Measurements from ENCODE around the gene ITIH1.
"Not testable (repeated sequence)": the region's sequence is repeated elsewhere in the genome, so short reads cannot be mapped to it uniquely, and the experiment has no call there.

The ITIH1 gene, protein sequence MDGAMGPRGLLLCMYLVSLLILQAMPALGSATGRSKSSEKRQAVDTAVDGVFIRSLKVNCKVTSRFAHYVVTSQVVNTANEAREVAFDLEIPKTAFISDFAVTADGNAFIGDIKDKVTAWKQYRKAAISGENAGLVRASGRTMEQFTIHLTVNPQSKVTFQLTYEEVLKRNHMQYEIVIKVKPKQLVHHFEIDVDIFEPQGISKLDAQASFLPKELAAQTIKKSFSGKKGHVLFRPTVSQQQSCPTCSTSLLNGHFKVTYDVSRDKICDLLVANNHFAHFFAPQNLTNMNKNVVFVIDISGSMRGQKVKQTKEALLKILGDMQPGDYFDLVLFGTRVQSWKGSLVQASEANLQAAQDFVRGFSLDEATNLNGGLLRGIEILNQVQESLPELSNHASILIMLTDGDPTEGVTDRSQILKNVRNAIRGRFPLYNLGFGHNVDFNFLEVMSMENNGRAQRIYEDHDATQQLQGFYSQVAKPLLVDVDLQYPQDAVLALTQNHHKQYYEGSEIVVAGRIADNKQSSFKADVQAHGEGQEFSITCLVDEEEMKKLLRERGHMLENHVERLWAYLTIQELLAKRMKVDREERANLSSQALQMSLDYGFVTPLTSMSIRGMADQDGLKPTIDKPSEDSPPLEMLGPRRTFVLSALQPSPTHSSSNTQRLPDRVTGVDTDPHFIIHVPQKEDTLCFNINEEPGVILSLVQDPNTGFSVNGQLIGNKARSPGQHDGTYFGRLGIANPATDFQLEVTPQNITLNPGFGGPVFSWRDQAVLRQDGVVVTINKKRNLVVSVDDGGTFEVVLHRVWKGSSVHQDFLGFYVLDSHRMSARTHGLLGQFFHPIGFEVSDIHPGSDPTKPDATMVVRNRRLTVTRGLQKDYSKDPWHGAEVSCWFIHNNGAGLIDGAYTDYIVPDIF

DNA sequence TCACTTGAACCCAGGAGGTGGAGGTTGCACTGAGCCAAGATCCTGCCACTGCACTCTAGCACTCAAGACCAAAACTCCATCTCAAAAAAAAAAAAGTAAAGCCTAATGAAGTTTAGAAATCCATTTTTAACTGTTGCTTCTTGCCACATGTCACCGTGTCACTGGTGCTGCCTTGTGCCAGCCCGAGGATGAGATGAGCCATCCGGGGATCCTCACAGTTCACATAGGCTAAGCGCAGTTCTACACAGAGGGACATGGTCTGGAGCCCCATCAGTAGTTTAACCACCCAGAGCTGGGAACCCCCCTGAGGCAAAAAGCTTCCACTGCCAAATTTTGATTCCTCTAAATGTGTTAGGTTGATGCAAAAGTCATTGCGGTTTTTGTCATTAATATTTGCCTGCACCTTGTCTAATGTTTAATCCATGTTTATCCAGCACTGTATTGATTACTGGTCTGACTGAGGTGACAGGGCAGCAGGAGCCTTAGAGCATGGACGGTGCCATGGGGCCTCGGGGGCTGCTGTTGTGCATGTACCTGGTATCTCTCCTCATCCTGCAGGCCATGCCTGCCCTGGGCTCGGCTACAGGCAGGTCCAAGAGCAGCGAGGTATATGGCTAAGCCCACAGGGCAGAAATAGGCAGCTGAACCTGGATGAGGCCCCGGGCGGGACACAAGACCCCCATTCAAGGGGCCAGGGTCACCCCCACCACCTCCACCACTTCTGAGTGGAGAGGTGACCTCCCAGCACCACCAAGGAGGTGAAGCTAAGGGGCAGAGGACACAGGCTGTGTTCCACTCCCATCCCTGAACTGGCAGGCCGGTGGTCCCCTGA, at the start of gene ITIH1:
ITIH1 (plus strand) TSS at position 473 of the 832 bp plus-strand sequence; CDS start at position 490, 17 bp downstream.
- DNase-seq: no peak

DNA sequence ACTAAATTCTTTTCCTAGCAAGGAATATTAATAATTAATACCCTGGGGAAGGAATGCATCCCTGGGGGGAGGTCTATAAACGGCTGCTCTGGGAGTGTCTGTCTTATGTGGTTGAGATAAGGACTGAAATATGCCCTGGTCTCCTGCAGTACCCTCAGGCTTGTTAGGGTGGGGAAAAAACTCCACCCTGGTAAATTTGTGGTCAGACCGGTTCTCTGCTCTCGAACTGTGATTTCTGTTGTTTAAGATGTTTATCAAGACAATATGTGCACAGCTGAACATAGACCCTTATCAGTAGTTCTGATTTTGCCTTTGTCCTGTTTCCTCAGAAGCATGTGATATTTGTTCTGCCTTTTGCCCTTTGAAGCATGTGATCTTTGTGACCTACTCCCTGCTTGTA, 48.6 kb upstream of the ITIH1 start:
- DNase-seq: not testable (repeated sequence)

DNA sequence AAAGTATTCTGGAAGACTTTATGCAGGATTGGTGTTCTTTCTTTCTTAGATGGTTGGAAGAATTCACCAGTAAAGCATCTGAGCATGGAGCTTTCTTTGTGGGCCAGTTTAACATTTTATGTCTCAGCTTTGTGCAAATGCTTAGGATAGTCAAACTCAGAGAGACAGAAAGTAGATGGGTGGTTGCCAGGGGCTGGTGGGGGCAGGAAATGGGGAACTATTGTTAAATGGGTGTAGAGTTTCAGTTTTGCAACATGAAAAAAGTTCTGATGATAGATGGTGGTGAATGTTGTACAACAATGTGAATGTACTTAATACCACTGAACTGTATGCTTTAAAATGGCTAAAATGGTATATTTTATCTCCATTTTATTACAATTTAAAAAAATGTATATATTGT, 46.7 kb upstream of the ITIH1 start:
- DNase-seq: no peak

DNA sequence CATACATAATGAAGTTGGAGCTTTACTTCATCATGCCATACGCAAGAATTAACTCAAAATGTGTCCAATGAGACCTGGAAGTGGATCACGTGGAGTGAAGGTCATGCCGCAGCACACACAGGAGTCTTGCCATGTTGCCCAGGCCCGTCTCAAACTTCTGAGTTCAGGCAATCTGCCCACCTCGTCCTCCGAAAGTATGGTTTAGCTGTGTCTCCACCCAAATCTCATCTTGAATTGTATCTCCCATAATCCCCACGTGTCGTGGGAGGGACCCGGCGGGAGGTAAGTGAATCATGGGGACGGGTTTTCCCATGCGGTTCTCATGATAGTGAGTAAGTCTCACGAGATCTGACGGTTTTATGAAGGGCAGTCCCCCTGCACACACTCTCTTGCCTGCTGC, 45.8 kb upstream of the ITIH1 start:
- no peak for DNase-seq

DNA sequence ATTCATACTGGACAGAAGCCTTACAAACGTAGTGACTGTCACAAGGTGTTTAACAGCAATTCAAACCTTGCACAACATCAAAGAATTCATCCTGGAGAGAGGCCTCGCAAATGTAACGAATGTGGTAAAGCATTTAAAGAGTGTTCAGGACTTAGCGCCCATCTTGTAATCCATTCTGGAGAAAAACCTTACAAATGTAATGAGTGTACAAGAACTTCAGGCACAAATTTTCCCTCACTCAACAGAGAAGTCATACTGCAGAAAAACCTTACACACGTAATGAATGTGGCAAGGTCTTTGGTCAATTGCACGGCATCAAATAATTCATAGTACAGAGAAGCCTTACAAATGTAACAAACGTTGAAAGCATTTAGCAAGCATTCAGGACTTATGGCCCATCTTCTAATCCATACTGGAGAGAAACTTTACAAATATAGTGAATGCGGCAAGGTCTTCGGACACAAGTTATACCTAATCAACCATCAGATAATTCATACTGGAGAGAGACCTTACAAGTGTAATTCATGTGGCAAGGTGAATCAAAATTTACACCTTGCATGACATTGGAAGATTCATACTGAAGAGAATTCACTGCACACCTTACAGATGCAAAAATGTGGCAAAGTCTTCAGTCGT, 44.0 kb upstream of the ITIH1 start:
- DNase-seq: no peak

DNA sequence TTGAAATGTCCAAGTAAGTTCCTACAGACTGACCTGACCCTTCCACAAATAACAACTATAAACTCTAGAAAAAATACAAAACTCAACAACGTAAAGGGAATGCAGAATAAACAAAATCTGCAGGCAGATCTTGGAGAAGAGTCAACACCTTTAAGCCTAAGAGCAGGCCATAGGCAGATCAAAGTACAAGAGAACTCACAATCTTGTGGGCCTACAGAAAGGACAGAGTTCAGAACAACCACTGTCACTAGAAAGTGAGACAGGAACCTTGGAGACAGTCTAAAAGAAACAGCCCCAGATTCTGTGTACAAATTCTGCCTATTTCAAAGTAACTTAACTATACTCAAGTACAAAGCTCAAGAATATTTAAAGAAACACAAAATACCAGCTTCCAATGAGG, 37.7 kb upstream of the ITIH1 start:
- no peak for DNase-seq

DNA sequence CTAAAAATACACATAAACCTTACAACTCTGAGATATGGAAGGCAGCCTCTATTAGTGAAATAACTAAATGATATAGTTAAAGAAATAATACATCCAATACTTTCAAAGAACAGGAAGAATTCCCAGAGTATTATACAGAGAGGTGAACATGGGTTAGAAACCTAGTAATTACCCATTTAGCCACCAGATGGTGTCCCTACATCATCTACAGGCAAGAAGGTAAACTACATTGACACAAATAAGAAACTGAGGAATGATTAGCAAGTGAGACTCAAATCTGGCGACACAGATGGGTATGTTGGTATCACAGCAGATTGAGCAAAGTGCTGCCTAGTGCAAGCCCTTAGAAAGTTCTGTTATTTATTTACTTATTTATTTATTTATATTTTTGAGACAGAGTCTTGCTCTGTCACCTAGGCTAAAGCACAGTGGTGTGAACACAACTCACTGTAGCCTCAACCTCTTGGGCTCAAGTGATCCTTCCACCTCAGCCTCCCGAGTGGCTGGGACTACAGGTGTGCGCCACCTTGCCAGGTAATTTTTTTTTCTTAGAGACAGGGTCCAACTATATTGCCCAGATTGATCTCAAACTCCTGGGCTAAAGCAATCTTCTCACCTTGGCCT, 34.9 kb upstream of the ITIH1 start:
- DNase-seq: no peak

DNA sequence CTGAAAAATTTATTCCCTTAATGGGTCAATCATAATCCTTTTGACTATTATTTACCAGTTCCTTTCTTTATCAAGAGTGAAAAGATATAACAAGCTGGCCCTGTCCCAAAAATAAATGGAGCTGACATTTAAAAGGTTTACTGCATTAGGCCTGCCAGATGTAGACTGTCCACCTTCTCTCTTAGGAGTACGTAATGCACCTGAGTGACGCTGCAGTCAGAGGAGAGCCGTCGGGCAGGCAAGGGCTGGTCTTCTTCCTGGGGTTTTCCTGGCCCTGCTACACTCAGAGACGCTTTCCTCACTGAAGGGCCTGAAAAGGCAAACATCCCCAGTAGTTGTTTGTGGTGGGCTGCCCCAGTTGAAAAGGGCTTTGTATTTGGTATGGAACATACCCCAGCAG, 34.2 kb upstream of the ITIH1 start:
- DNase-seq: no peak

DNA sequence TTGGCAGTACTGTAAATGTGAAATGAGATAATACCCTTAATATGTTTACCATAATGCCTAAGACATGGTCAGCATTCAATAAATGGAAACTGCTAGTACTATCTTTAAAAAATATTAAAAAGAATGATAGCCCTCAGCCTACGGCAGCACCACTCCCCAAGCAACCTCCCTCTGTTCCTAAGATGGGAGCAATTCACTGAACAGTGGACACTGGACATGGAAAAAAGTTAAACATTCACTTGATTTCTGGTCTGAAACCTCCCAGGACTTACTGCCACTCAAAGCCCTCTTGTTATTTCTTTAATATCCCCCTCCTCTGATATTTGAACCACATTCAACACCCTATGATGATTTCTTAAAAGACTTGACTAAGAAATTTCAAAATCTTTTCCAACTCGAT, 33.7 kb upstream of the ITIH1 start:
- DNase-seq: no peak

DNA sequence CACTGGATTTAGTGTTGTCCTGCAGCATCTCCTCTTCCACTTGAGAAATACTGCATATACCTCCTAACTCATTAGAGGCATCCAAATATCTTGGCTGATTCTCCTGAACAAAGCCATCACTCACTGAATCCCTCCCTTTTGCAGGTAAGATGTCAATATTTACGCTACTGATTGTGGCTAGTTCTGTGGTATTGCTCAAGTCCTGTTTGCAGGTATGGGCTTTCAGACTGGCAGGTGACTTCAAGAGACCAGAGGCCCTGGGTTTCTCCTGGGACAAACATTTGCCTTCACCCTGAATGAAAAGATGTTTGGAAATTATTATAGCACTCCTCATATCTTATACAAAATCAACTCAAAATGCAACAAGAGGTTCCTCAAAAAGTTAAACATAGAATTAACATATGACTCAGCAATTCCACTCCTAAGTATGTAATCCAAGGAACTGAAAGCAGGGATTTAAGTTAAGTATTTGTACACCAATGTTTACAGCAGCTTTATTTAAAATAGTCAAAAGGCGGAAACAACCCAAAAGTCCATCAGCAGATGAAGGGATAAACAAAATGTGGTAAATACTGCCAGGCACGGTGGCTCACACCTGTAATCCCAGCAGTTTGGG, 25.2 kb upstream of the ITIH1 start:
- DNase-seq: no peak

DNA sequence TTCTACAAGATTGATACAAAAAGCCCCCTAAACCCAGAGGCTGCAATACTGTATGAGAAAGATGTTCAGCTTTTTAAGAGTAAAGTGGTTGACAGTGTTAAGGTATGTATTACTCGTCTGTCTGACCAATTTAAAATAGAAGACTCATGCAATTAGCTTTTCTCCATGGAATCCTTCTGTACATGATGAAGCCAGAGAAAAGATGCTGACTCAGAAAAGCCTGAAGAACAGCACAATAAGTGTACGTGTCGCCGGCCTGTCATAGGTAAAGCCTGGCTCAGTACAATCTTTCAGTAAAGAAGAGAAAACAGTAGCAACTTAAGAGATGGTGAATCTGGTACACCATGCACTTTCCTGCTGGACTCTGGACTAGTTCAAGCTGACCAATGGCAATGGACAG, 23.0 kb upstream of the ITIH1 start:
- DNase-seq: no peak

DNA sequence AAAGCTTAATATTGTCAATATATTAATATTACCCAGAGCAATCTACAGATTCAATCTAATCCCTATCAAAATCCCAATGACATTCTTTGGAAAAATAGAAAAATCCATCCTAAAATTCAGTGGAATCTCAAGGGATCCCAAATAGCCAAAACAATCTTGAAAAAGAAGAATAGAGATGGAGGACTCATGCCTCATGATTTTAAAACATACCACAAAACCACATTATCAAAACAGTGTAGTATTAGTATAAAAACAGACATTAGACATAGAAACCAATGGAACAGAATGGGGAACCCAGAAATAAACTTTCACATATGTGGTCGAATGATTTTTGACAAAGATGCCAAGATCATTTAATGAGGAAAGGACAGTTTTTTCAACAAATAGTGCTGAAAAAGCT, 21.3 kb upstream of the ITIH1 start:
- DNase-seq: no peak

DNA sequence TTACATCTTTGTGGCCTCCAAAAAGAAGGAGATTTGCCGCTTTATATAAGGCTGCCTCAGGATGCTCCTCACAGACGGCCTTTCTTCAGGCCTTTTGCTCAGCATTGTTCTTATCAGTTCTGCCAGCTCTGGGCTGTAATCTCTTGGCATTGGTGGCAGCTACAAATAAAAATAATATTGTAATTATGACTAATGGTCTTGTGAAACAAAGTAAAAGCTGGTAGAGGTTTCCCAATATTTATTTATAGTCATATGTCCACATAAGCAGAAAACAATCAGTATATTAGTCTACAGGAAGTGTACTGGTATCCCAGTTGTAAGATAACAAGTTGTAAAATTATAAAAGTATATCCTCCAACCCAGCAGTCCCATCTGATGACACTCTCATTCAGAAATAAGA, 13.9 kb upstream of the ITIH1 start:
- no peak for DNase-seq

DNA sequence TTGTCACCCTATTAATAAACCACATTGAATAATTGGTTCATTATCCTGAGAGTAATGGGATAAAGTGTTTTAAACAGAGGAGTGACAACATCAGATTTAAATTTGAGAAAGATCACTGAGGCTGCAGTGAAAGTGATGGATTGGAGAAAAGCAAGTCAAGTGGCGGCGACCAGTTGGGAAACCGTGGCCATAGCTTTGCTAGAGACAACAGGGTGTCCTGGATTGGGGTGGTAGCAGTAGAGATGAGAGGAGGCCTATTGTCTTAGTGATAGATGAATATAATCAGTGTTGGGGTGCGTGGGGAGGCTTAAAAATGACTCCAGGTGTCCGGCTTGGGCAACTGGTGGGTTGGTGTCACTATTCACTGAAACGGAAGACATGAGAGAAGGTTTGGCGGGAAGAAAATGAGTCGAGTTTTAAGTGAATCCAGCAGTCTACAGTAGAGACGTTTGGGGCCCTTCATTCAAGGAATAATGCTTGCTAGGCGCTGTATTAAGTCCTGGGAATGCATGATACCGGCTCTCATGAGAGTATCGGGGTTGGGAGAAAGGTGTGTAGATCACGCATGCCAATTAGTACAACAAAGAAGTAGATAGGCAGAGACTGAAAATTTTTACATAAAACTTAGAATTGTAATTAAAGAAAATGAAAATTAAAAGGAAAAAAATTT, 7.5 kb upstream of the ITIH1 start:
- DNase-seq: no peak

DNA sequence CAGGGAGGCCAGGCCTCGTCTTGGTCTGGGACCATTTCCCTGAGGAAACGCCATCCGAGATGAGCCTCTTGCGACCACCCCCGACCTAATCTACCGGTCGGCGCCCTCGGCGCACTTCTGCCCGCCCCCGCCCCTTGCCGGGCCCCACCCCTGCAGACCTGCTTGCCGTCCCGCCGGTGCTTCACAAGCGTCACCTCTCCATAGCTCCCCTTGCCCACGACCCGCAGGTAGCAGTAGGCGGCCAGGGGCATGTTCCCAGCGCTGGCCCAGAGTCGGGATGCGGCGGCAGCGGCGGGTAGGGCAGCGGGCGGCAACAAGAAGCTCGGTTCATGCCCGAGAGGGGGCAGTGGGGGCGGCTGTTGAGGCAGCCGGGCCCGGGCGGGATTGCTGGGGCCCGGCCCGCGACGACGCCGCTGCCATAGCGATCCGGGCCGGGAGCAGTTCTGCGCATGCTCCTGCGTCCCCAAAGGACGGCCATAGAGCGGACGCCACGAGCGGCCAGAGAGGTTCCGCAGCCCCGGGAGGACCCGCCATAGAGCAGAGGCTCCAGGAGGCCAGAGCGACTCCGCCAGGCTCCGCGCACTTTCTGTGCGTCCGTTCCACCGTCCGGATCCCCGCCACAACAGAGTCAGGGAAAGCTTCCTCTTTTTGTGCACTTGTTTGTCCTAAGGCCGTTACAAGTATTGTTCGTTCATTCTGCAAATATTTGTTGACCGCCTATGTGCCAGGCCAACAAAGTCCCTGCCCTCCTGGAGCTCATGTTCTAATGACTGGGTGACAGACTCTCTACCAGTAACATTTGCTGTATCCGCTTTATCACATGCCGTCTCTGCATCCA, 6.7 kb upstream of the ITIH1 start, which contains the start of gene NEK4:
NEK4 (minus strand) TSS at position 445 of the 838 bp plus-strand sequence; CDS start at position 251, 194 bp downstream.
- peak; percentile 81 for DNase-seq

DNA sequence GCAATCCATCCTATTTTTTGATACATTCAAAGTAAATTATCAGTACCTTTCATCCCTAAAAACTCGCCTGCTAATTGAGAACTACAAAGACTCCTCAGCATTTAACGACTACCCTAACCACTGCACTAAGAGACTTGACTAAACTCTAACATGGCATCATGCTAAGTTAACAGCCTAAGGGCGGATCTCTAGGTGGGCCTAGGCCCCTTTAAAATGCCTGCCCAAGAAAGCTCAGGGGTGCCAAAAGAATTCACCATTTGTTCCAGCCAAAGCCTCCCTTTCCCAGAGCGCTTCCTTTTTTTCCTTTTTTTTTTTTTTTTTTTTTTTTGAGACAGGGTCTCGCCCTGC, 6.1 kb upstream of the ITIH1 start:
- DNase-seq: no peak

DNA sequence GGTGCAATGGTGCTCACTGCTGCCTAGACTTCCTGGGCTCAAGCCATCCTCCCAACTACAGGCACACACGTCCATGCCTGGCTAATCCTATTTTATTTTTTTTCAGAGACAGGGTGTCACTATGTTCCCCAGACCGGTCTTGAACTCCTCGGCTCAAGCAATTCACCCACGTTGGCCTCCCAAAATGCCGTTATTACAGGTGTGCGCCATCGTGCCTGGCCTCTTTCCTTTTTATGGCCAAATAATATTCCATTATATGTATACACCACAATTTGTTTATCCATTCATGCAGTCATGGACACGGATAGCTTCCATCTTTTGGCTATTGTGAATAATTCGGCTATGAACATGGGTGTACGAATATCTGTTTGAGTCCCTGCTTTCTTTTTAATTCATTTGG, 5.7 kb upstream of the ITIH1 start:
- no peak for DNase-seq

DNA sequence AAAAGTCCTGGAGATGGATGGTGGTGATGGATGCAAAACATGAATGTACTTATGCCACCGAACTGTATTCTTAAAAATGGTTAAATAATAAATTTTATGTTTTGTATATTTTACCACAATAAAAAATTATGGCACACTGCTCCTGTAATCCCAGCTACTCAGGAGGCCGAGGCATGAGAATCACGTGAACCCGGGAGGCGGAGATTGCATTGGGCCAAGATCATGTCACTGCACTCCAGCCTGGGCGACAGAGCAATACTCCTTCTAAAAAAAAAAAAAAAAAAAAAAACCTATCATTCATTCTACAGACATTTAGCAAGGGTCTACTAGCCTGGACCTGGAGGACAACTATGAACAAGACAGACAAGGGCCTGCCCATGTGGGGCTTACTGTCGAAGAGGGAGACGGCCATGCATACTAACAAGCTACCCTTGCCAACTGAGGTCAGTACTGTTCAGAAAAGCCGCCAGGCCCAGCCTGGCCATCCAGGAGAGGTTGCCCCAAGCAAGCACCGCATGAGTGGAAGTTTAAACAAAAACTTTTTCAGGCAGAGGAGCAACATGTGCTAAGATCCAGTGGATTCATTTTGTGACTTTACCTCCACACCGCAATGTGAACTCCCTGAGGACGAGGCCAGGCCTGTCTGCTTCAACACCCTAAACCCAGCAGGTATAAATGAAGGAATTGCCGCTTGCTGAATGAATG, 3.9 kb upstream of the ITIH1 start:
- DNase-seq: no peak

DNA sequence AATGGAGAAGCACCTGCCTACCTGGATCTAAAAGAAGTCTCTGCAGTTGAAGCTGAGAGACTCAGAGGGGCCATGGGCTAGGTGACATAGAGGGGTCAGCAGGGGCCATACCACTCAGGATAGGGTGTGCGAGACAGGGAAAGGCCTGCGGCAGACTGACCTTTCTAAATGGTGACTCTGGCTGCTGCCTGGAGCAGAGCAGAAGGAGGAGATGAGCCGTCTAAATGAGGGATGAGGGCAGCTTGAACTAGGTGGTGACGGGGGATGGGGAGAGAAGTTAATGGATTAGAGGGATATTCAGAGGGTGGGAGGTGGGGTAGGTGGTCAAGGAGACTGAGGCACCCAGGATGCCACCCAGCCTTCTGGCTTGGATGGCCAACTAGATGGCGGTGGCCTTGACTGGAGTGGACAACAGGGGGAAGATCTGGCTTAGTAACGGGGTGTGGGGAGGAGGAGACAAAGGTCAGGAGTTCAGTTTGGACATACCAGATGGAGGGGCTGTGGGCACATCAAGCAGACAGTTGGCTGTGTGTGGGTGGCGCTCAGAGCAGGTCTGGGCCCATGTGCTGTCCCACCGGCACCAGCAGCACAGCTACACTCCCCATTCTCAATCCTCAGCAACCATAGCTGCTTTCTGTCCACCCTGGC, 3.2 kb upstream of the ITIH1 start:
- DNase-seq: no peak
